ENCODE measurements around the gene MAN2A2. TPM values are rescaled to one million over a fixed set of nuclear protein-coding genes. Genes with fewer than 3 reads are reported as not detected.

MAN2A2 gene
- total and polyA plus RNA-seq, 9 of the 15 experiments (the other 6 are each of a cell fraction or from before 2014, with no cell fraction given) = 7.3 to 151 (median 43.4) TPM

- no peak for TF ChIP-seq MLLT1 (IDR thresholded peaks at IDR 0.05)
- TF ChIP-seq ELF1 (tag; IDR thresholded peaks at IDR 0.05) = 0 out of 2 replicates have a peak, but pooled peaks have one; percentile 34
- no peak for TF ChIP-seq FOXK2 (conservative IDR thresholded peaks at IDR 0.05 in 1 of 2, IDR thresholded peaks at IDR 0.05 in 1 of 2; ENCODE audit: low read depth in 2 of 2)
- TF ChIP-seq HES1 (IDR thresholded peaks at IDR 0.05; ENCODE audit: low read depth) = no peak
- no peak for TF ChIP-seq MTA2 (IDR thresholded peaks at IDR 0.05; ENCODE audit: low read depth)
- TF ChIP-seq ZNF3 (CRISPR knock-in tag; IDR thresholded peaks at IDR 0.05) = no peak
- no peak for TF ChIP-seq ZNF384 (IDR thresholded peaks at IDR 0.05; ENCODE audit: low read depth, low read length)
- no peak for TF ChIP-seq ZEB2 (IDR thresholded peaks at IDR 0.05)
- TF ChIP-seq CBFA2T3 (IDR thresholded peaks at IDR 0.05) = 0 out of 2 replicates have a peak, but pooled peaks have one; percentile 3
- no peak for TF ChIP-seq KDM2B (CRISPR knock-in tag; IDR thresholded peaks at IDR 0.05)
- TF ChIP-seq NFIX (CRISPR knock-in tag; IDR thresholded peaks at IDR 0.05; ENCODE audit: low read depth) = no peak
- TF ChIP-seq TEAD1 (CRISPR knock-in tag; IDR thresholded peaks at IDR 0.05) = no peak
- TF ChIP-seq CBX1 (IDR thresholded peaks at IDR 0.05; ENCODE audit: low read depth) = no peak
- no peak for TF ChIP-seq ZNF609 (CRISPR knock-in tag; IDR thresholded peaks at IDR 0.05; ENCODE audit: borderline replicate concordance)
- TF ChIP-seq DPF2 (IDR thresholded peaks at IDR 0.05) = no peak
- no peak for TF ChIP-seq KDM5B (IDR thresholded peaks at IDR 0.05; ENCODE audit: insufficient replicate concordance, low read depth, low read length)
- TF ChIP-seq GTF2F1 (IDR thresholded peaks at IDR 0.05; ENCODE audit: low read depth, low read length) = no peak
- TF ChIP-seq KHSRP (IDR thresholded peaks at IDR 0.05) = no peak
- no peak for TF ChIP-seq NEUROD1 (IDR thresholded peaks at IDR 0.05; ENCODE audit: borderline replicate concordance, low read depth, low read length, partially characterized antibody)
- peak; percentile 54 for TF ChIP-seq POLR2AphosphoS5 (IDR thresholded peaks at IDR 0.05; ENCODE audit: control insufficient read depth, insufficient read depth, low read depth, low read length)
- no peak for TF ChIP-seq ARHGAP35 (IDR thresholded peaks at IDR 0.05; ENCODE audit: partially characterized antibody)
- TF ChIP-seq ZNF785 (CRISPR knock-in tag; IDR thresholded peaks at IDR 0.05) = no peak
- no peak for TF ChIP-seq PTRF (tag; IDR thresholded peaks at IDR 0.05)
Measured at GRCh38 chr15:90872486-90873184, 30.5 kb upstream of the MAN2A2 start (continued).
